NT2/D1 (cell line): Measurements from ENCODE around the gene CDCA3.
"Not testable (repeated sequence)": the region's sequence is repeated elsewhere in the genome, so short reads cannot be mapped to it uniquely, and the experiment has no call there.

Experiments used
- DNase-seq: peaks from one replicate; pipeline ENCODE4 v3.0.0-alpha.2; 2011; ENCODE audit warnings: low read depth, low spot score
- H3K27me3 ChIP-seq: 2 replicates; pipeline ENCODE4 v1.6.0; 2011; ENCODE audit warnings: mild to moderate bottlenecking; ENCODE audit not compliant: insufficient read length, insufficient read depth
- H3K36me3 ChIP-seq: 2 replicates; pipeline ENCODE4 v1.6.1; 2011; ENCODE audit warnings: mild to moderate bottlenecking, low read length, mixed read lengths; ENCODE audit not compliant: insufficient read depth, insufficient read length
- H3K4me1 ChIP-seq: 2 replicates; pipeline ENCODE4 v1.5.1; 2011; ENCODE audit not compliant: insufficient read depth, insufficient read length
- H3K4me3 ChIP-seq: 2 replicates; pipeline ENCODE4 v1.5.1; 2011; ENCODE audit warnings: low read depth; ENCODE audit not compliant: insufficient read length
- H3K9ac ChIP-seq: 2 replicates; pipeline ENCODE4 v1.6.0; 2011; ENCODE audit warnings: low read depth; ENCODE audit not compliant: insufficient read length
- H3K9me3 ChIP-seq: 2 replicates; pipeline ENCODE4 v1.5.1; 2011; ENCODE audit warnings: mild to moderate bottlenecking, low read length; ENCODE audit not compliant: insufficient read depth
- SUZ12 ChIP-seq: IDR thresholded peaks from 2 replicates; pipeline ENCODE4 v1.6.1; 2011; ENCODE audit not compliant: insufficient read length, insufficient read depth; ENCODE audit errors: extremely low read depth
- YY1 ChIP-seq: IDR thresholded peaks from 2 replicates; pipeline ENCODE4 v1.6.1; 2011; ENCODE audit not compliant: insufficient read length, insufficient read depth
- ZNF274 ChIP-seq: IDR thresholded peaks from 2 replicates; pipeline ENCODE4 v1.6.1; 2011; ENCODE audit warnings: mild to moderate bottlenecking, low read depth, low read length

CDCA3 gene

GRCh38 chr12:6869049-6870021, 18.2 kb upstream of the CDCA3 start:
- no peaks in the 10 kb centered on the region for H3K9me3 ChIP-seq
- DNase-seq: peak; percentile 99
- no peak for TF ChIP-seq YY1
- no peak for TF ChIP-seq ZNF274
- TF ChIP-seq SUZ12: no peak
- peak overlapping the region; percentile 97 for H3K9ac ChIP-seq
- peak overlapping the region; percentile 97 for H3K4me3 ChIP-seq
- H3K36me3 ChIP-seq: peaks cover 65% of the 10 kb centered on the region
- H3K27me3 ChIP-seq: no peaks in the 10 kb centered on the region
- H3K4me1 ChIP-seq: peaks cover 38% of the 10 kb centered on the region

GRCh38 chr12:6868211-6869048, 17.3 kb upstream of the CDCA3 start:
- TF ChIP-seq YY1: no peak
- TF ChIP-seq SUZ12: no peak
- Histone ChIP-seq H3K9me3 (no peaks in the 10 kb centered on the region), H3K36me3 (peaks cover 74% of the 10 kb centered on the region), H3K4me1 (peaks cover 38% of the 10 kb centered on the region), H3K4me3 (peak overlapping the region; percentile 97), H3K9ac (peak overlapping the region; percentile 97), H3K27me3 (no peaks in the 10 kb centered on the region)
- no peak for DNase-seq

DNA sequence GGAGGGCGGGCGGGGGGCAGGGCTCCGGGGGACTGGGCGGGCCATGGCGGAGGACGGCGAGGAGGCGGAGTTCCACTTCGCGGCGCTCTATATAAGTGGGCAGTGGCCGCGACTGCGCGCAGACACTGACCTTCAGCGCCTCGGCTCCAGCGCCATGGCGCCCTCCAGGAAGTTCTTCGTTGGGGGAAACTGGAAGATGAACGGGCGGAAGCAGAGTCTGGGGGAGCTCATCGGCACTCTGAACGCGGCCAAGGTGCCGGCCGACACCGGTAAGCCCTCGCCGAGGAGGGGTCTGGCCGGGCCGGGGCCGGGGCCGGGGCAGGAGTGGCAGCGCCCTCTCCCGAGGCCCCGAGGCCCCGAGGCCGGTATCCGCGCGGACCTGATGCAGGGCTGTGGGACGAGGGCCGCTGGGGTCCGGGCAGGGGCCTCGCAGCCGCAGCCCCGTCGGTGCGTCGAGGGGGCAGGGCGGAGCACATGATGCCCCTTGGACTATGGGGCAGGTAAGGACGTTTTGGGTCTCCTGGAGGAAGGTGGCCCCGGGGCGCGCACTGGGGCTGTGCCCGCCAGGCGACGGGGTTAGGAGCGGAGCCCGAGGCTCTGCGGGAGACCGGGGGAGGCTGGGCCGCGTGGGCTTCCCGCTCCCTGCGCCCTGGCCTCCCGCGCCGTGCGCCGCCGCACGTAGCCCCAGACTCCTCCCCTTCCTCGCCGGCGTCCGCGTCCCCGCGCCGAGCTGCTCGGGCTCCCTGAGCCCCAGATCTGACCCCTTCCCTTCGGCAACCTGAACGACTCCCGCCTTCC, 16.5 kb upstream of the CDCA3 start, which contains the start of gene TPI1:
Gene TPI1, plus strand, starts transcription at position 119 of the 798 bp plus-strand sequence. Its CDS starts 36 bp downstream, at position 155.
- peaks cover 83% of the 10 kb centered on the region for H3K36me3 ChIP-seq
- peak; percentile 81 for DNase-seq

DNA sequence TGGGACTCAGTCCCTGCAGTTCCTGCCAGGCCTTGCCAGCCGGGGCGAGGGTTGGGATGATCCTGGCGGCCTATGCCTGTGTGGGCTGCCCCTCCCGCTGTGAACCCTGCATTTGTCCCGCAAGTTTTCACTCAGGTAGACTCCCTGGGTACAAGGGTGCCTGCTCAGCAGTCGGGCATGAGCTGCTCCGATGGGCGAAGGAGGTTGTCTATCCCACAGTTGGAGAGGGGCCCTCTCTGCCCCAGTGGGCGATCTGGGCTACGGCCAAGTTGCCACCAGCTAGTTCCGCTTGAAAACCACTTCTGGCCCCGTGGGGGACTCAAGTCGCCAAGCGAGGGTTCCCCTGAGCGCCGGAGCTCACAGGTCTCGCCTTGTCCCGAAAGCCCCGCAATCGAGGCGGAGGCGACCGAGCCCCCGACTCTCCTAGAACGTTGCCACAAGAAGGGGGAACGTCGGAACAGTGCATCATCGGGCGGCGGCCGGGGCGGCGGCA, 15.9 kb upstream of the CDCA3 start:
- Histone ChIP-seq H3K9me3 (no peaks in the 10 kb centered on the region), H3K36me3 (peaks cover 86% of the 10 kb centered on the region), H3K4me1 (peaks cover 37% of the 10 kb centered on the region), H3K4me3 (peak overlapping the region; percentile 35), H3K27me3 (no peaks in the 10 kb centered on the region), H3K9ac (peak overlapping the region; percentile 67)
- TF ChIP-seq SUZ12: no peak
- TF ChIP-seq YY1: no peak
- TF ChIP-seq ZNF274: no peak
- no peak for DNase-seq

More for the DNA sequence above, 16.5 kb upstream of the CDCA3 start, which contains the start of gene TPI1:
- Histone ChIP-seq H3K27me3 (no peaks in the 10 kb centered on the region), H3K4me1 (peaks cover 38% of the 10 kb centered on the region), H3K9ac (peak within 1 kb of the TSS; percentile 97), H3K4me3 (peak within 1 kb of the TSS; percentile 97), H3K9me3 (no peaks in the 10 kb centered on the region)
- TF ChIP-seq YY1 (peak; percentile 37), SUZ12 (no peak)

- Histone ChIP-seq H3K27me3 (no peaks in the 10 kb centered on the region), H3K36me3 (peaks cover 86% of the 10 kb centered on the region), H3K9ac (peak overlapping the region; percentile 67), H3K9me3 (no peaks in the 10 kb centered on the region), H3K4me1 (peaks cover 31% of the 10 kb centered on the region), H3K4me3 (peak overlapping the region; percentile 35)
- DNase-seq: no peak
- no peak for TF ChIP-seq ZNF274
- no peak for TF ChIP-seq SUZ12
- no peak for TF ChIP-seq YY1
These were observed 15.3 kb upstream of the CDCA3 start for GRCh38 chr12:6866163-6866919.

DNA sequence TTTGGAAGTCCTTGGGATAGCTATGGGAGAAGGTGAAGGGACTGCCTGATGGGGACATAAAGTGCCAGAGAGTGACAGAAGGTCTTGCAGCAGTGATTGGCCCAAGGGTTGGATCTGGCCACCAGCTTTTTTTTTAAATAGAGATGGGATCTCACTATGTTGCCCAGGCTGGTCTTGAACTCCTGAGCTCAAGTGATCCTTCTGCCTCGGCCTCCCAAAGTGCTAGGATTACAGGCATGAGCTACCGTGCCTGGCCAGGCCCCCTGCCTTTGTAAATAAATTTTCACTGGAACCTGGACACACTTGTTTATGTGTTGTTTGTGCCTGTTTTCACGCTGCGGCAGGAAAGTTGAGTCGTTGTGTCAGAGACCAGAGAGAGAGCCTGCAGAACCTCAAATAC, 14.2 kb upstream of the CDCA3 start:
- not testable (repeated sequence) for DNase-seq, H3K27me3 ChIP-seq, H3K4me3 ChIP-seq, H3K9me3 ChIP-seq, H3K9ac ChIP-seq
- Histone ChIP-seq H3K36me3 (peaks cover 86% of the 10 kb centered on the region), H3K4me1 (peaks cover 25% of the 10 kb centered on the region)
